ENCODE data around the gene DHRS9. TPM values are rescaled to one million over a fixed set of nuclear protein-coding genes. Genes with fewer than 3 reads are reported as not detected.

Gene DHRS9
- total RNA-seq, 1 experiment from 2014 or later: not detected

- ChIA-PET CTCF (no interaction called here), POLR2A (ENCODE audit: unreplicated experiment) (interaction anchor here (0.6 kb wide), 1 partner anchor 224 kb away, joined by 4 read pairs; no protein-coding TSS in a partner anchor)
- Histone ChIP-seq H3K9me3 (ENCODE audit: insufficient read depth, low read depth) (peaks cover 20% of the 10 kb centered on the region), H3K36me3 (ENCODE audit: low read depth) (no peaks in the 10 kb centered on the region), H3K79me2 (ENCODE audit: low read depth) (no peaks in the 10 kb centered on the region), H3F3A (ENCODE audit: insufficient read depth, low read depth) (peaks cover 28% of the 10 kb centered on the region), H3K9me2 (ENCODE audit: insufficient read depth) (no peaks in the 10 kb centered on the region), H2AFZ (no peak overlapping the region), H3K4me3 (no peak overlapping the region), H3K4me2 (no peak overlapping the region), H3K27me3 (ENCODE audit: insufficient read depth, low read depth) (no peaks in the 10 kb centered on the region), H3K4me1 (replicated peaks; ENCODE audit: insufficient read depth) (peaks cover 36% of the 10 kb centered on the region), H4K20me1 (ENCODE audit: insufficient read depth) (no peaks in the 10 kb centered on the region), H3K27ac (no peak overlapping the region)
- no TSS peak for BruUV-seq (replicated peaks)
- DNase-seq: no peak
- intact Hi-C loops (cut with micrococcal nuclease; ENCODE audit: unreplicated experiment): loop anchor here (5.0 kb wide), 1 partner anchor 55 kb away; no protein-coding TSS in a partner anchor
- TF ChIP-seq CTCF (conservative IDR thresholded peaks at IDR 0.05) (no peak), EZH2 (IDR thresholded peaks at IDR 0.05; ENCODE audit: low read depth) (no peak)
Measured at GRCh38 chr2:169036736-169037440, 32.5 kb upstream of the DHRS9 start.

GRCh38 chr2:169038338-169038757, 31.0 kb upstream of the DHRS9 start:
- intact Hi-C loops (cut with micrococcal nuclease; ENCODE audit: unreplicated experiment): loop anchor here (1.0 to 5.0 kb wide), 3 partner anchors 26 to 74 kb away; no protein-coding TSS in a partner anchor
- TF ChIP-seq CTCF (conservative IDR thresholded peaks at IDR 0.05) (no peak), EZH2 (IDR thresholded peaks at IDR 0.05; ENCODE audit: low read depth) (no peak)
- H3K36me3 ChIP-seq (ENCODE audit: low read depth): no peaks in the 10 kb centered on the region
- H3K4me2 ChIP-seq: peak overlapping the region; percentile 49
- no peaks in the 10 kb centered on the region for H4K20me1 ChIP-seq (ENCODE audit: insufficient read depth)
- ChIA-PET POLR2A (ENCODE audit: unreplicated experiment) (interaction anchor here (0.5 kb wide), 1 partner anchor 74 kb away, joined by 3 read pairs; no protein-coding TSS in a partner anchor), CTCF (no interaction called here)
- no peak overlapping the region for H2AFZ ChIP-seq
- no peaks in the 10 kb centered on the region for H3K27me3 ChIP-seq (ENCODE audit: insufficient read depth, low read depth)
- peak overlapping the region; percentile 87 for H3K27ac ChIP-seq
- peaks cover 26% of the 10 kb centered on the region for H3K9me3 ChIP-seq (ENCODE audit: insufficient read depth, low read depth)
- H3K4me1 ChIP-seq (replicated peaks; ENCODE audit: insufficient read depth): peaks cover 36% of the 10 kb centered on the region
- peaks cover 28% of the 10 kb centered on the region for H3F3A ChIP-seq (ENCODE audit: insufficient read depth, low read depth)
- peak; percentile 41 to 92 for DNase-seq
- no peaks in the 10 kb centered on the region for H3K79me2 ChIP-seq (ENCODE audit: low read depth)
- H3K9me2 ChIP-seq (ENCODE audit: insufficient read depth): no peaks in the 10 kb centered on the region
- BruUV-seq (replicated peaks): no TSS peak
- no peak overlapping the region for H3K4me3 ChIP-seq

- Histone ChIP-seq H3K9me2 (ENCODE audit: insufficient read depth) (no peaks in the 10 kb centered on the region), H3K27me3 (ENCODE audit: insufficient read depth, low read depth) (no peaks in the 10 kb centered on the region), H2AFZ (no peak overlapping the region), H3K36me3 (ENCODE audit: low read depth) (no peaks in the 10 kb centered on the region), H3K4me2 (no peak overlapping the region), H3K9me3 (ENCODE audit: insufficient read depth, low read depth) (peaks cover 24% of the 10 kb centered on the region), H3F3A (ENCODE audit: insufficient read depth, low read depth) (peaks cover 16% of the 10 kb centered on the region), H3K79me2 (ENCODE audit: low read depth) (no peaks in the 10 kb centered on the region), H3K27ac (no peak overlapping the region), H4K20me1 (ENCODE audit: insufficient read depth) (no peaks in the 10 kb centered on the region), H3K4me1 (replicated peaks; ENCODE audit: insufficient read depth) (peaks cover 23% of the 10 kb centered on the region), H3K4me3 (no peak overlapping the region)
- POLR2A ChIA-PET (ENCODE audit: unreplicated experiment): no interaction called here
- TF ChIP-seq EZH2 (IDR thresholded peaks at IDR 0.05; ENCODE audit: low read depth) (no peak), CTCF (conservative IDR thresholded peaks at IDR 0.05) (no peak)
- intact Hi-C loops (cut with micrococcal nuclease; ENCODE audit: unreplicated experiment): loop anchor here (2.0 to 5.0 kb wide), 2 partner anchors 53 to 75 kb away; no protein-coding TSS in a partner anchor
- no TSS peak for BruUV-seq (replicated peaks)
- no peak for DNase-seq
- CTCF ChIA-PET: no interaction called here
Measured at GRCh38 chr2:169039702-169040101, 29.7 kb upstream of the DHRS9 start.

Measured in PC-9 (cell line).